CD4-positive, alpha-beta memory T cell (primary cell): ENCODE data around the gene MARS1. TPM values are rescaled to one million over a fixed set of nuclear protein-coding genes. Genes with fewer than 3 reads are reported as not detected.

Experiments used
- CTCF ChIA-PET: fragments of 350-600 bp; sonication (Branson Sonifier 250); formaldehyde crosslinking; loops from one replicate; lab custom pipeline; 2021; ENCODE audit warnings: inconsistent platforms; ENCODE audit not compliant: partially characterized antibody; lab: Charles Lee
- POLR2A ChIA-PET: fragments of 350-600 bp; sonication (Branson Sonifier 250); formaldehyde crosslinking; loops from one replicate; lab custom pipeline; 2021; ENCODE audit not compliant: partially characterized antibody; lab: Charles Lee
- DNase-seq, 5 donors: peaks; one replicate each; pipeline versions ENCODE4 v3.0.0 to v3.0.0-alpha.2; 2020 to 2022; ENCODE audit warnings: mixed read lengths in 1 of 5
- H3K27ac ChIP-seq: one replicate; pipeline ENCODE4 v1.7.0; 2013; ENCODE audit warnings: low read depth, low read length
- H3K27me3 ChIP-seq: 2 replicates; pipeline ENCODE4 v1.7.0; 2013; ENCODE audit warnings: mild to moderate bottlenecking, low read length, moderate library complexity; ENCODE audit not compliant: insufficient read depth
- H3K36me3 ChIP-seq: 2 replicates; pipeline ENCODE4 v1.7.0; 2013; ENCODE audit warnings: mild to moderate bottlenecking, low read length, moderate library complexity; ENCODE audit not compliant: insufficient read depth
- H3K4me1 ChIP-seq: 2 replicates; pipeline ENCODE4 v1.7.0; 2013; ENCODE audit warnings: mild to moderate bottlenecking, low read length, moderate library complexity; ENCODE audit not compliant: insufficient read depth
- H3K4me3 ChIP-seq, 2 donors: one replicate each; pipeline ENCODE4 v1.7.0; 2013; ENCODE audit warnings: low read length in 2 of 2, mild to moderate bottlenecking in 1 of 2
- H3K9me3 ChIP-seq, 2 donors: one replicate each; pipeline ENCODE4 v1.7.0; 2013; ENCODE audit warnings: low read length in 2 of 2, control low read depth in 1 of 2; ENCODE audit not compliant: control insufficient read depth in 1 of 2
- H3K27ac Mint-ChIP-seq, 7 donors: one replicate each; pipeline ENCODE4 v1.8.0; 2020 to 2021; ENCODE audit warnings: mixed read lengths in 7 of 7, mild to moderate bottlenecking in 6 of 7, inconsistent platforms in 3 of 7, moderate library complexity in 3 of 7
- H3K27me3 Mint-ChIP-seq, 2 donors: one replicate each; pipeline ENCODE4 v1.8.0; 2020 to 2021; ENCODE audit warnings: mixed read lengths in 2 of 2
- H3K36me3 Mint-ChIP-seq, 2 donors: one replicate each; pipeline ENCODE4 v1.8.0; 2020 to 2021; ENCODE audit warnings: mixed read lengths in 2 of 2, inconsistent platforms in 1 of 2, mild to moderate bottlenecking in 1 of 2
- H3K4me1 Mint-ChIP-seq, 4 donors: one replicate each; pipeline ENCODE4 v1.8.0; 2020 to 2021; ENCODE audit warnings: mixed read lengths in 4 of 4, mild to moderate bottlenecking in 1 of 4
- H3K4me3 Mint-ChIP-seq, 8 donors: one replicate each; pipeline ENCODE4 v1.8.0; 2020 to 2021; ENCODE audit warnings: mixed read lengths in 8 of 8, mild to moderate bottlenecking in 7 of 8, moderate library complexity in 6 of 8, inconsistent platforms in 3 of 8
- H3K9me3 Mint-ChIP-seq, 8 donors: one replicate each; pipeline ENCODE4 v1.8.0; 2020 to 2021; ENCODE audit warnings: mixed read lengths in 8 of 8, mild to moderate bottlenecking in 5 of 8, inconsistent platforms in 3 of 8, moderate library complexity in 1 of 8
- intact Hi-C: fragments of 100-400 bp; cut with micrococcal nuclease; formaldehyde crosslinking; loops from one replicate; pipeline ENCODE4 v1.15.1; 2023
- polyA plus RNA-seq, 2 donors: library from polyadenylated mRNA; unstranded; fragments of 300-500 nt; fragmentation: Illumina TruSeq; gene quantifications; one replicate each; pipeline ENCODE4 v1.2.3, GENCODE V29; 2021
- total RNA-seq, 2 experiments: library from RNA; stranded (reverse); gene quantifications; one replicate each; pipeline ENCODE4 v1.2.3, GENCODE V29; 2021

The MARS1 gene
- total and polyA plus RNA-seq, 4 experiments from 2014 or later, result 84.8 to 242 (median 169) TPM

- H3K36me3 Mint-ChIP-seq, result peaks cover 0 to 2% of the 10 kb centered on the region in 2 donors
- Histone ChIP-seq H3K9me3 (no peaks in the 10 kb centered on the region), H3K36me3 (no peaks in the 10 kb centered on the region), H3K27me3 (peaks cover 6% of the 10 kb centered on the region), H3K4me3 (no peak overlapping the region), H3K27ac (no peak overlapping the region), H3K4me1 (peaks cover 22% of the 10 kb centered on the region)
- H3K4me3 Mint-ChIP-seq, result peak overlapping the region in 6 of 8 donors; percentile 41 to 80 (median 64)
- peak in 4 of 5 donors; percentile 28 to 48 (median 39) for DNase-seq
- ChIA-PET CTCF (interaction anchor here (0.6 to 5.0 kb wide), 25 partner anchors 9 to 195 kb away, joined by 3 to 31 read pairs (median 4); partner anchors contain the start of genes ARHGAP9, B4GALNT1, DDIT3 and INHBC), POLR2A (interaction anchor here (0.7 kb wide), 1 partner anchor 24 kb away, joined by 4 read pairs; no protein-coding TSS in a partner anchor)
- H3K27ac Mint-ChIP-seq, result peak overlapping the region in 2 of 7 donors; percentile 1 to 38
- peaks cover 15 to 36% (median 28%) of the 10 kb centered on the region in 4 donors for H3K4me1 Mint-ChIP-seq
- H3K27me3 Mint-ChIP-seq, result peaks cover 2 to 15% of the 10 kb centered on the region in 2 donors
- intact Hi-C loops, result loop anchor here (1.0 to 10.0 kb wide), 2 partner anchors 193 to 239 kb away; partner anchors contain the start of gene OS9
- H3K9me3 Mint-ChIP-seq, result no peaks in the 10 kb centered on the region
Observed at GRCh38 chr12:57456145-57456700, 31.6 kb upstream of the MARS1 start.

DNA sequence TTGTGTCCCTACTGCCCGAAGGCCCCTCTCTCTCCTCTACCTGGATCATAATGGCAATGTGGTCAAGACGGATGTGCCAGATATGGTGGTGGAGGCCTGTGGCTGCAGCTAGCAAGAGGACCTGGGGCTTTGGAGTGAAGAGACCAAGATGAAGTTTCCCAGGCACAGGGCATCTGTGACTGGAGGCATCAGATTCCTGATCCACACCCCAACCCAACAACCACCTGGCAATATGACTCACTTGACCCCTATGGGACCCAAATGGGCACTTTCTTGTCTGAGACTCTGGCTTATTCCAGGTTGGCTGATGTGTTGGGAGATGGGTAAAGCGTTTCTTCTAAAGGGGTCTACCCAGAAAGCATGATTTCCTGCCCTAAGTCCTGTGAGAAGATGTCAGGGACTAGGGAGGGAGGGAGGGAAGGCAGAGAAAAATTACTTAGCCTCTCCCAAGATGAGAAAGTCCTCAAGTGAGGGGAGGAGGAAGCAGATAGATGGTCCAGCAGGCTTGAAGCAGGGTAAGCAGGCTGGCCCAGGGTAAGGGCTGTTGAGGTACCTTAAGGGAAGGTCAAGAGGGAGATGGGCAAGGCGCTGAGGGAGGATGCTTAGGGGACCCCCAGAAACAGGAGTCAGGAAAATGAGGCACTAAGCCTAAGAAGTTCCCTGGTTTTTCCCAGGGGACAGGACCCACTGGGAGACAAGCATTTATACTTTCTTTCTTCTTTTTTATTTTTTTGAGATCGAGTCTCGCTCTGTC, 31.0 kb upstream of the MARS1 start:
- Histone ChIP-seq H3K27ac (no peak overlapping the region), H3K36me3 (no peaks in the 10 kb centered on the region), H3K4me3 (no peak overlapping the region), H3K9me3 (no peaks in the 10 kb centered on the region), H3K27me3 (peaks cover 10% of the 10 kb centered on the region), H3K4me1 (peaks cover 29% of the 10 kb centered on the region)
- Mint-ChIP-seq H3K27me3 (peaks cover 3 to 18% of the 10 kb centered on the region in 2 donors), H3K4me3 (peak overlapping the region in 1 of 8 donors; percentile 20), H3K9me3 (no peaks in the 10 kb centered on the region), H3K27ac (peak overlapping the region in 2 of 7 donors; percentile 38 to 62), H3K36me3 (peaks cover 0 to 2% of the 10 kb centered on the region in 2 donors), H3K4me1 (peaks cover 18 to 43% (median 32%) of the 10 kb centered on the region in 4 donors)
- no peak for DNase-seq
- CTCF ChIA-PET, result interaction anchor here (0.6 to 5.0 kb wide), 14 partner anchors 8 to 195 kb away, joined by 3 to 43 read pairs (median 8); partner anchors contain the start of gene DDIT3
- POLR2A ChIA-PET, result interaction anchor here (0.7 kb wide), 1 partner anchor 24 kb away, joined by 4 read pairs; no protein-coding TSS in a partner anchor
- intact Hi-C loops, result loop anchor here (1.0 to 10.0 kb wide), 2 partner anchors 194 to 238 kb away; partner anchors contain the start of gene OS9

DNA sequence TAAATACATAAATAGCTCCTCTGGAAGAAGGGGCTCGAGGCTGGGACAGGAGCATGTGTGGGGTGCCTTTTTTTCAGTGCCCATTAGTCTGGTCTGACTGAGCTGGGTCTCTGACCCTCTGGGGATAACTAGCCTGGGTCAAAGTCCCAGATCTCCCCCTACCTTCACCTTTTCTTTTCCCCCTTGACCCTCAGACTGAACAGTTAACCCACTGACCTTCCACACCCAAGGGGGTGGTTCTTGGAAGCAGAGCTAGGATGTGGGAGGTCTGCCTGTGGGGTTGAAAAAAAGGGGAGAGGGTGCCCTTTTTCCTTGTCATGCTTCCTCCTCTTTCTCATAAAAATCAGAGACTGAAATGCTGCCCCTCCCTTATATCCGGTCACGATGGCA, 29.2 kb upstream of the MARS1 start:
- H3K9me3 ChIP-seq, result no peaks in the 10 kb centered on the region
- H3K36me3 Mint-ChIP-seq, result peaks cover 0 to 5% of the 10 kb centered on the region in 2 donors
- H3K4me1 ChIP-seq, result peaks cover 40% of the 10 kb centered on the region
- DNase-seq, result no peak
- CTCF ChIA-PET, result interaction anchor here (0.6 to 9.6 kb wide), 53 partner anchors 8 to 347 kb away, joined by 3 to 204 read pairs (median 5); partner anchors contain the start of genes ARHGAP9, B4GALNT1, DCTN2 and DDIT3
- H3K4me3 ChIP-seq, result peak overlapping the region; percentile 75 to 88
- peaks cover 12% of the 10 kb centered on the region for H3K27me3 ChIP-seq
- H3K36me3 ChIP-seq, result no peaks in the 10 kb centered on the region
- no peaks in the 10 kb centered on the region for H3K9me3 Mint-ChIP-seq
- H3K27me3 Mint-ChIP-seq, result peaks cover 7 to 20% of the 10 kb centered on the region in 2 donors
- H3K4me1 Mint-ChIP-seq, result peaks cover 25 to 53% (median 40%) of the 10 kb centered on the region in 4 donors
- peak overlapping the region; percentile 41 for H3K27ac ChIP-seq
- peak overlapping the region; percentile 94 to 99 (median 97) for H3K4me3 Mint-ChIP-seq
- H3K27ac Mint-ChIP-seq, result peak overlapping the region; percentile 90 to 99 (median 98)
- intact Hi-C loops, result loop anchor here (1.0 to 10.0 kb wide), 5 partner anchors 27 to 236 kb away; partner anchors contain the start of genes B4GALNT1, DDIT3, OS9 and R3HDM2
- POLR2A ChIA-PET, result interaction anchor here (0.8 to 9.6 kb wide), 20 partner anchors 11 to 347 kb away, joined by 3 to 225 read pairs (median 4); partner anchors contain the start of genes ARHGAP9, B4GALNT1, DCTN2 and DDIT3

GRCh38 chr12:57459055-57459749, 28.7 kb upstream of the MARS1 start:
- ChIA-PET POLR2A (interaction anchor here (0.5 to 9.6 kb wide), 22 partner anchors 11 to 371 kb away, joined by 3 to 225 read pairs (median 4); partner anchors contain the start of genes ARHGAP9, B4GALNT1, DCTN2 and DDIT3), CTCF (interaction anchor here (0.6 to 9.6 kb wide), 51 partner anchors 11 to 348 kb away, joined by 3 to 204 read pairs (median 5); partner anchors contain the start of genes ARHGAP9, B4GALNT1, DCTN2 and DDIT3)
- H3K36me3 ChIP-seq, result no peaks in the 10 kb centered on the region
- Mint-ChIP-seq H3K27me3 (peaks cover 7 to 20% of the 10 kb centered on the region in 2 donors), H3K36me3 (peaks cover 0 to 5% of the 10 kb centered on the region in 2 donors), H3K9me3 (no peaks in the 10 kb centered on the region), H3K4me3 (peak overlapping the region; percentile 94 to 99 (median 97)), H3K4me1 (peaks cover 25 to 57% (median 40%) of the 10 kb centered on the region in 4 donors), H3K27ac (peak overlapping the region; percentile 90 to 99 (median 98))
- intact Hi-C loops, result loop anchor here (1.0 to 10.0 kb wide), 5 partner anchors 28 to 236 kb away; partner anchors contain the start of genes B4GALNT1, DDIT3, OS9 and R3HDM2
- no peaks in the 10 kb centered on the region for H3K9me3 ChIP-seq
- peaks cover 40% of the 10 kb centered on the region for H3K4me1 ChIP-seq
- H3K4me3 ChIP-seq, result peak overlapping the region; percentile 75 to 88
- peak; percentile 91 to 94 (median 92) for DNase-seq
- H3K27me3 ChIP-seq, result peaks cover 12% of the 10 kb centered on the region
- peak overlapping the region; percentile 41 for H3K27ac ChIP-seq

GRCh38 chr12:57459750-57460467, 28.0 kb upstream of the MARS1 start, which contains the start of gene GLI1:
Gene GLI1 (plus strand): TSS chr12:57459785. CDS start chr12:57463692, 3,907 bp downstream.
- Mint-ChIP-seq H3K9me3 (no peaks in the 10 kb centered on the region), H3K36me3 (peaks cover 0 to 5% of the 10 kb centered on the region in 2 donors), H3K27me3 (peaks cover 7 to 20% of the 10 kb centered on the region in 2 donors), H3K4me1 (peaks cover 26 to 61% (median 40%) of the 10 kb centered on the region in 4 donors), H3K4me3 (peak within 1 kb of the TSS; percentile 94 to 99 (median 97)), H3K27ac (peak within 1 kb of the TSS; percentile 90 to 99 (median 98))
- ChIA-PET CTCF (interaction anchor here (1.0 to 9.6 kb wide), 25 partner anchors 12 to 349 kb away, joined by 3 to 204 read pairs (median 8); partner anchors contain the start of genes ARHGAP9, DCTN2, DDIT3 and STAT6), POLR2A (interaction anchor here (0.5 to 9.6 kb wide), 18 partner anchors 10 to 372 kb away, joined by 3 to 225 read pairs (median 4); partner anchors contain the start of genes ARHGAP9, B4GALNT1, DCTN2 and DDIT3)
- peak within 1 kb of the TSS; percentile 41 for H3K27ac ChIP-seq
- no peaks in the 10 kb centered on the region for H3K36me3 ChIP-seq
- H3K4me1 ChIP-seq, result peaks cover 40% of the 10 kb centered on the region
- H3K4me3 ChIP-seq, result peak within 1 kb of the TSS; percentile 75 to 88
- no peaks in the 10 kb centered on the region for H3K9me3 ChIP-seq
- peak in 1 of 5 donors; percentile 35 for DNase-seq
- H3K27me3 ChIP-seq, result peaks cover 12% of the 10 kb centered on the region
- intact Hi-C loops, result loop anchor here (1.0 to 10.0 kb wide), 7 partner anchors 29 to 282 kb away; partner anchors contain the start of genes B4GALNT1, DDIT3, OS9 and R3HDM2
